Ureter (tissue), 1 donor: ENCODE measurements around the gene ERC1. TPM values are rescaled to one million over a fixed set of nuclear protein-coding genes. Genes with fewer than 3 reads are reported as not detected.
"Not testable (repeated sequence)": the region's sequence is repeated elsewhere in the genome, so short reads cannot be mapped to it uniquely, and the experiment has no call there.

Experiments used
- DNase-seq: peaks from one replicate; pipeline ENCODE4 v3.0.0-alpha.2; 2020; ENCODE audit warnings: low spot score
- total RNA-seq: library from RNA; stranded (reverse); gene quantifications from one replicate; pipeline ENCODE4 v1.2.4, GENCODE V29; 2023
- donor health status: DM: yes; HTN: yes; CAD: no.

Gene ERC1
- total RNA-seq, 1 donor from 2014 or later = 99.2 TPM

DNA sequence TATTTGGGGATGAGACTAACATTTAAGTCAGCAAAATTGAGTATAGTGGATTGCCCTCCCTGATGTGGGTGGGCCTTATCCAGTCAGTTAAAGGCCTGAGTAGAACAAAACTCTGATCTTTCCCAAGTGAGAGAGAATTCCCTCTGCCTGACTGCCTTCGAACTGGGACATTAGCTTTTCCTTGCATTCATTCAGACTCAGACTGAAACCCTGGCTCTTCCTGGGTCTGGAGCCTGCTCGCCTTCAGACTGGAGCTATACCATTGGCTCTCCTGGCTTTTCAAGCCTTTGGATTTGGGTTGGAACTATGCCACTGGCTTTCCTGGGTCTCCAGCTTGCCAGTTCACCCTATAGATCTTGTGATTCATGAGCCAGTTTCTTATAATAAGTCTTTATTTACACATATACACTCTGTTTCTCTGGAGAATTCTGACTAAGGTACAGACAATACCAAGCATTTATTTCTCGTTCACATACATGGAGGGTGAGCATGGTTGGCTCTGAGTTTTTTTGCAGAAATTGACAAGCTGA is 296.5 kb downstream of the ERC1 start:
- DNase-seq = no peak

DNA sequence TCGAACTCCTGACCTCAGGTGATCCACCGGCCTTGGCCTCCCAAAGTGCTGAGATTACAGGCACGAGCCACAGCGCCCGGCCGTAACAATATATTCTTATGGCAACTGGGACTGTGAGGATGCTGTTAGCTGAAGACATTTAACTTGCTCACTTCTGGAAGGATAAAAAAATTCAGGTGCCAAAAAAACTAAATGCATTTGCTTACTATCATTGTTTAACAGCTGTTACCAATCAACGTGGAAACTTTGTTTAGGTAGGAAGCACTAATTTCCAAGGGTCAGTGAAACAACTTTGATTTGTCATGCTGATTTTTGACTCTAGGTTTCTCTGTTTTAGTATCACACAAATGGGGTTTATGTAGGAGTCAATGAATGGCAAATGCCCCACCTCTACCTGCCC is 297.3 kb downstream of the ERC1 start:
- DNase-seq = no peak

DNA sequence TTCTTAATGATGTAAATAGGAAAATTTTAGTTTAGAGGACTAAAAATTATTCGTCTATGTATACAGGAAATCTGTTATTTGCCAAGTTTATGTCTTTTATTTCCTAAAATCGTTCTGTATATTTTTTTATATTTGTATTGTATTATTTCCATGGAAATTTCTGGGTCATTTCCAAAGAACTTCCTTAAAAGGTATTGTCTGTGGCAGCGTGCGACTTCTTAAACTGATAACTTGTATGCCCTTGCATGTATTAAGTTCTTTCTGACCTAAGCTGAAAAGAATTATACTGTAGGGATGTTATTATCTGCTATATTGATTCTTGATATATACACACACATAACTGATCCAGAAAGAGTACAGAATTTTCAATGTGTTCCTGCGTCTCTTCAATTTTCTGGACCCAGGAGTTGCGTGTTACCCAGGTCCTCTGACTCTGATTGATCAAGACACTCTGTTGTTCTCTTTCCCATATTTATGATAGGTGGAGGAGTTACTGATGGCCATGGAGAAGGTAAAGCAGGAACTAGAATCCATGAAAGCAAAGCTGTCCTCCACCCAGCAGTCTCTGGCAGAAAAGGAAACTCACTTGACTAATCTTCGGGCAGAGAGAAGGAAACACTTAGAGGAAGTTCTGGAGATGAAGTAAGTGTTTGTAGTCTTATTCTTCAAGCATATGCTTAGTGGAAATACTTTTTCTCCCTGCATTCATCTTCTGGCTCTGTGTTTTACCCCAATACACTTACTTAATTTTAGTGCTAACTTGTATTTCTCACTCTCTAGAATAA is 298.5 kb downstream of the ERC1 start:
- no peak for DNase-seq

DNA sequence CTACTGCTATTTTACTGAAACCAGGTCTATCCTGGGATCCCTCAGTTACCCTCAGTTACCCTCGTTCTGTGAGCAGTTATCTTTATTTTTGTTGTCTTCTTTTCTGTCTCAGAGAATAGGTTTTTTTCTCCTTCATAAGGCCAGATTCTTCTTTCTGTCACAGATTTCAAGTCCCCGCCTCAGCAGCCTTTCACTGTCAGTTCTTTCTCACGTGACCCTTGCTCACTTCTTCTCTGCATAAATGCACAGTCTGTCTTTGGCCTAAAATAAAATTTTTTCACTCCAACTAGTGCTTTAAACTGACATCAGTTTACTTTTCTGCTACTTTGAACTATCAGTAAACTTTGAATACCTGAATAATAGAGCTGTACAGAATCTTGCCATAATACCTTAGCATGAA is 299.7 kb downstream of the ERC1 start:
- no peak for DNase-seq

DNA sequence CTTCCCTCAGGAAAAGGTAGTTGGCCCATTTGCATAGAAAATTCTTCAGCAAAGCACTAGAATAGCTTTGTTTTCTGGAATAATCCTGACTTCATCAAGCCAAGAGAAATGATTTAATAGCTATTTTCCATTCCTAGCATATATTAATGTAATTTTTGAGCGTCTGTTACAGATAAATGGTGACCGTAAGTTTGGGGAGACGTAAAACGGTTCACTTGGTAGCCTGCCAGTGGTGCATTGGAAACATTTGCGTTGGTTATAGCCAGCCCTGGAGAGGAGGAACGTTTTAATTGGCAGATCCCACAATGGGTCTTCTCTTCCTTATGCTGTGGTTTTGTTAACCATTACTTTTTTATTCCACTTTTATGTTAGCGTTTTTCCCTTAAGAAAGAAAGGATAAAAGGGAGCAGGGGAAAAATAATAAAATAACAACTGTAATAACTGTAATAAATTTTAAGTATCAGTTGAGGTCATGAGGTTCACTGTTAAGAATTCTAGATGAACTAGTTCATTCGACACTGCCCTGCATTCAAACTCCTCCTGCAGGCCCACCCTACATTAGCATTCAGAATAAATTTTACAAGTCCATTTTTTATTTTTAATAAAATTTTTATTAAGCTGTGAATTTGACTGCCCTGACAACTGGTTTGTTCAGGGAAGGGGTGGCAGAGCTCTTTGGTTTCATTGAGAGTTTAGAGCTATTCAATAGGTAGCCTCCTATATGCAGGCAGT is 300.7 kb downstream of the ERC1 start:
- DNase-seq = no peak

DNA sequence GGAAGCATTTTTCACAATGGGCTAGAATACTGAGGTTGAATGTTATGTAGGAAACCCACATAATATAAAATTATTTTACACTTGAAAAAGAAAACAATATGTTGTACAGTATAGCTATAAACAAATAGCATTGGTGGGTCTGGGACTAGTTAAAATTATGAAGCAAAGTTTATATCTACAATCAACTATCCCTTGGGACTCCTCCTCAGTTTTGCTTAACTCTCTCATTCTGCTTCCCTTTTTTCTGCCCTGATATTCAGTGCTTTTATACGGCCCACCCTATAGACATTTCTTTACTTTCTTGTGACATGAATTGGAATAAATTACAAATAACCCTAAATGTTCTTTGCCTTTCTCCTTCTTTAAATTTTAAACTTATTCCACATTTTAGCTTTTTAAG is 302.9 kb downstream of the ERC1 start:
- no peak for DNase-seq

DNA sequence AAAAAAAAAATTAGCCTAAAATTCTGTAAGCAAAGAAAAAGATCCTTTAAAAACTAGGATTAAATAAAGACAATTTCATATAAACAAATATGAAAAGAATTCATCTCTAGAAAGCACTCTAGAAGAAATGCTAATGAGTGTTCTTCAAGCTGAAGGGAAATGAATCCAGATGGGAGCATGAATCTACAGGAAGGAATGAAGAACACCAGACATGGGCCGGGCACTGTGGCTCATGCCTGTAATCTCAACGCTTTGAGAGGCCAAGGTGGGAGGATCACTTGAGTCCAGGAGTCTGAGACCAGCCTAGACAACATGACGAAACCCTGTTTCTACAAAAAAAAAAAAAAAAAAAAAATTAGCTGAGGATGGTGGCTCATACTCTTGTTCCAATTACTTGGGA is 306.2 kb downstream of the ERC1 start:
- no peak for DNase-seq

DNA sequence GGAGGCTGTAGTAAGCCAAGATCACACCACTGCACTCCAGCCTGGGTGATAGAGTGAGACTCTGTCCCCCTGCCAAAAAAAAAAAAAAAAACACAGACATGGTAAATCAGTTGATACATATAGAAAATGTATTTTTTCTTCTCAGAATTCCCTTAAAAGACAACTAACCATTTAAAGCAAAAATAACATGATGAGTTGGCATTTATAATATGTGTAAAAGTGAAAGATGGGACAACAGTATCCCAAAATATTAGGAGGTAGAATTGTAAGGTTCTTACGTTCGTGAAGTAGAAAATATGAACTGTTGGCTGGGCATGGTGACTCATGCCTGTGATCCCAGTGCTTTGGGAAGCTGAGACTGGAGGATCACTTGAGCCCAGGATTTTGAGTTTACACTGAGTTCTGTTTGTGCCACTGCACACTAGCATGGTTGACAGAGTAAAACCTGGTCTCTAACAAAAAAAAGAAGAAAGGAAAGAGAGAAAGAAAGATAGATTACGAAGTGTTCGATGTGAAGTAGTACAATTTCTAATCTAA is 306.7 kb downstream of the ERC1 start:
- no peak for DNase-seq

DNA sequence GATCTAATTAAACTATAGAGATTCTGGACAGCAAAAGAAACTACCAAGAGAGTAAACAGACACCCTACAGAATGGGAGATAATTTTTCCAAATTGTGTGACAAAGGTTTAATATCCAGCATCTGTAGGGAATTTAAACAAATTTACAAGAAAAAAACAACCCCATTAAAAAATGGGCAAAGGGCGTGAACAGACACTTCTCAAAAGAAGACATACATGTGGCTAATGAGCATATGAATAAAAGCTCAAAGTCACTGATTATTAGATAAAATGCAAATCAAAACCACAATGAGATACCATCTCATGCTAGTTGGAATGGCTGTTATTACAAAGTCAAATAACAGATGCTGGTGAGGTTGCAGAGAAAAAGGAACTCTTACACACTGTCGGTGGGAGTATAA is 309.4 kb downstream of the ERC1 start:
- no peak for DNase-seq

DNA sequence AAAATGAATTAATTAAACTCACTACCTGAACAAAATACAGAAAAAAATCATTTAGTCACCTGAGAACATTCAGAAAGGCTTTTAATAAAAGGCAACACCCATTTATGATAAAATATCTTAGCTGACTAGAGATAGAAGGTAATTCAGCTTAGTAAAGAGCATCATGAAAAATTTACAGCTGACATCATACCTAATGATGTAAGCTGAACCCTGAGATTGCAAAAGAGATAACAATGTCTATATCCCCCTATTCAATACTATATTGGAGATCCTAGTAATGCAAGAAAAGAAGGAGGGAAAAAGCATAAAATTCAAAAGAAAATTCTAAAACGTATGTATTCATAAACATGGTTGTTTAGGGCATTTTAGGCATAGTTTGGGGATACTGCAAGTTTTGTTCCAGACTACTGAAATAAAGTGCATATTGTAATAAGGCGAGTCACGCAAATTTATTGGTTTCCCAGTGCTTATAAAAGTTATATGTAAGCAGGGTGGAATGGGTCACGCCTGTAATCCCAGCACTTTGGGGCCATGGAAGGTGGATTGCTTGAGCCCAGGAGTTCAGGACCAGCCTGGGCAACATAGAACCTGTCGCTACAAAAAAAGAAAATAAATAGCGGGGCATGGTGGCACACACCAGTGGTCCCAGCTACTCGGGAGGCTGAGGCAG is 311.3 kb downstream of the ERC1 start:
- DNase-seq = no peak

DNA sequence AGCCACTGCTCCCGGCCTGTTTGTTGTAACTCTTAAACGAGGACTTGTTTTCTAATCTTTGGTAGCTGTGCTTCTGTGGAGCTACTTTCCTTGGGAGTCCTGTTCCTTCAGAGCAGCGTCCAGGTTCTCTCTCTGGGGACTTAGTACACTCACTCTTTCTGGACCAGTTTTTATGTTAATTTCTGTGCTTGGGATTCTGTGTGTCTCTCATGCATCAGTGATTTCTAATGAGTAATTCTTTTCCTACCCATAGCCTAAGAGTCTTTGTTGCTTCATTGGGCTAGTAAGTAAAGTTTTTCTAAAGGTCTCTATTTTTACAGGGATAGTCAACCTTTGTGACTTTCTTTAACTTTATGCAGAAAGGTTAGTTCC is 314.0 kb downstream of the ERC1 start:
- no peak for DNase-seq

DNA sequence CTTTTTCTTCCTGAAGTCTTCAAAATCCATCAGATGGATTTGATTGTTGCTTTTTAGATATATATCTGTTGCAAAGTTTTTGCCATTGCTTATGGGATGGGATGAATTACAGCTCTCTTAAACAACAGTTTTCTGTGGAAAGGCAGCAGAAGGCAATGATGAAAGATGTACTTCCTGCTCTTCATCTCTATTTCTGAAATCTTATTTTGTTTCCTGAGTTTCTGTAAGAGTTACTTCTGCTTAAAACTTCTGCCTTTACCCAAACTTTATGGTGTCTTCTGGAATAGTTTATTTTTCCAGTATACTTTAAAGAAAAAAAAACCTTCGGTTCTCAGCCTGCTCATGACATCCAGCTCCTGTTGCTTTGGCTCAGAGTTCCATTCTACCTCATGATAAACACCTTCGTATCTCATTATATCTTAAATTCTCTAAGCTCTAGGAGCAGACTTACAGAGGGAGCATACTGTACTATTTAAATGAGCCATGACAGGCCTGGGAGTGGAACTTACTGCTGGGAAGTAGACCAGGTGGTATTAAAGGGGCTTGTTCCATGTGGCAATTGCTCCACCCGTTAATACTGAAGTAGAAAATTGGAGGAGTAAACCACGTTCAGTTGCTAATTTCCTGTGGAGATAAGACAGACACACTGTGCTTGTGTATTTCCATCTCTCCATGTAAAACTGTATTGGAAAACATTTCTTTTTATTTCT is 314.9 kb downstream of the ERC1 start:
- no peak for DNase-seq

DNA sequence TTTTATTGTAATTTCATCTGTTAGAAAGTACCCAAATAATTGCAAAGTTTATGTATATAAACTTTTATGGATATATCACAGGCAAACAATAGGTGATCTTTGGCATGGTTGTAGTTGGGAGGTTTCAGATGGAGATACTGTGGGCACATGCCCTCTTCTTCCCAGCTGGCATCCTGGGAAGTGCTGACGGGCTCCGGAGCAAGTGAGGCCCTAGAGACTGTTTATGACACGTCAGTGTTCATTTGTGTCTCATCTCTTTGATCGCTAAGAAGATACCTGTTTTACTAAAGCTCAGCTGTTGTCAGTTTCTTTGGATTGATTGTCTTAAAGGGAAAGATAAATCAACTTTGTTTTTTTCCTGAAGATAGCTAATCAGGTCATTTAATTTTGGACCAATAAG is 315.8 kb downstream of the ERC1 start:
- no peak for DNase-seq

DNA sequence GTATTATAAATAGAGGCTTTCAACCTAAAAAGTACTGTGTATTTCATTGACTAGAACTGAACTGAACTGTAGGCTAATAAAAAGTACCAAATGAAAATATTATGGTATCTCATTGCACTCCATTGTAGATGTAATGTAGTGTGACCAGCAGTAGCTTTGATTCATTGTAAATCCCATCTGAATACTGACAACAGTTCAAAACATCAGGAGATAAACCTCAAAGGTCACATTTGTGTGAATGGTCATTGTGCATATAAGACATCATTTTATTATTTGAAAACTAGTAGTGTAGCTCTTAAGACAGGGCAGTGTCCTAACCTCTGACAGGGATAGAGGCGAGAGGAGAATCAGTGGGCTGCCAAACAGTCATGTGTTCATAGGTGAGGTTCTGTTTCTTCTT is 316.8 kb downstream of the ERC1 start:
- no peak for DNase-seq

DNA sequence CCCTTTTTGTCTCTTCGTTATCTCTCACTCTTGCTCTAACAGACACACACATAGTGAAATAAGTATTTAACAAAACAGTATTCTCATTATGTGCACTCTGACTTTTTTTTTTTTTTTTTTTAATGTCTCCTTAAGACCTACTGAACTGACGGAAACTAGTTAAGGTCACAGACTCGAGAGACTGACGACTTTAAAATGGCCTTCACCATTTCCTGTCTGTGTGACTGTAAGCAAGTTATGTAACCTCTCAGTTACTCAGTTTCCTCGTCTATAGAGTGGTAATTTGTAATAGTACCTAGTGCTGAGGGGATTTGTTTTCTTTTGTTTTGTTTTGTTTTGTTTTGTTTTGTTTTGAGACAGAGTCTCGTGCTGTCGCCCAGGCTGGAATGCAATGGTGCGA is 318.6 kb downstream of the ERC1 start:
- DNase-seq = no peak

DNA sequence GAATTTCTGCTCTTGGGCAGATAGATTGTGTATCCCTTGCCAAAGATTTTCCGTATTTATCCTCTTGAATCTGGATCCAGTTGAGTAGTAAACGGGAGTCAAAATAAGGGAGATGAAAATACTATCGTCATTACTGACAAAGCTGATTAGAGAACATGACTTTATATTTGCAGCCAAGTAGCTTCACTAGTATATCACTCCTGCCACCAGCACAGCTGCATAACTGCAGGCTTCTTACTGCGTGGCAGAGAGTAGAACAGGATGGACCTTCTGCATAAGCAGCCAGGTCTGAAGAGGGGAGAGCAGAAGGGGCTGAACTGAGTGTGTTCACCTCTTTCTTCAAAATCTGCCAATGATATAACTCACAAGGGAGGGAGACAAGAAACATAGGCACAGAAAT is 319.6 kb downstream of the ERC1 start:
- no peak for DNase-seq

DNA sequence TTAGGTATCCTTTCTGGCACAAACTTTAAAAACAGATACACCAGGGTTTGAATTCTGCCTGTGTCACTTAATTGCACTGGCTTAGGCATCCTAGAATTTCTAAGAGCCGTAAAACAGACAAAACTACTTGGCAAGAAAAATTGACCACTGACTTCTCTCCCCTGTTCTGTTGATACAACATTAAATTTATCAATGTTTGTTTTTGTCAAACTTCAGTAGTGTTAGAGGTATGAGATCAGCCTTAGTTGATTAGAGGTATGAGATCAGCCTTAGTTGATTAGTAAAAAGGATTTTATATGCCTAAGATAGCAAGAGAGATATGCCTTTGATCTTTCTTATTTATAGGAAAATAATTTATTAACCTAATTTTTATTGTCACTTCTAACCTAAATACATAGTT is 320.1 kb downstream of the ERC1 start:
- DNase-seq = no peak

DNA sequence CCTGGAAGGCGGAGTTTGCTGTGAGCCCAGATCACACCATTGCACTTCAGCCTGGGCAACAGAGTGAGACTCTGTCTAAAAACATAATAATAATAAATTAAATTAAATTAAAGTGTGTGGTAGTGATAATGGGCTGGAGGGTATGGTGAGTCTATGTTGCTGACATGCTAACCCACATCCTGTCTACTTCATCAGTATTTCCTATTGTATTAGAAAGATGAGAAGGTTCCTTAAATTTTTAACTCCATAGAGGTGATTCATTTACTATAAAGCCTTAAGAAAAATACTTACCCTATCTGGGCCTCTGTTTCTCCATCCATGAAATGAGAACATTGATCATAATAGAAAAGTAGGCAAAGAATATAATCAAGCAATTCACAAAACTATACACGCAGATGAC is 322.9 kb downstream of the ERC1 start:
- DNase-seq = no peak

DNA sequence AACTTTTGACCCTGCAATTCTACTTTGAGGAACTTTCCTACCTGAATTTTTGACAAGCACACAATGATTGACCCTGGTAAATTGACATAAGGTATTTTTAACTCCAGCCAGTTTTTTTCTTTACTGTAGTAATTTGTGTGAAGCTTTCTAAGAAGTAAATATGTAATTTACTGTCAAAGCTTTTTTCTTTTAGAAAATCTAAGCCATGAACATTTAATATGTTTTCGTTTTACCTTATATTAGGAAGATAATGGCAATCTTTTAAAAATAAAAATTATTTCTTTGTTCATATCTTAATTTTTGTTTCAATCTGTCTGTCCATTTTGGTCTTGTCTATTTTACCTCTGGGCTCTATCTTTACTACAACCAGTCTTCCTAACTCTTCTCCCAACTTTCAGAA is 323.5 kb downstream of the ERC1 start:
- no peak for DNase-seq

DNA sequence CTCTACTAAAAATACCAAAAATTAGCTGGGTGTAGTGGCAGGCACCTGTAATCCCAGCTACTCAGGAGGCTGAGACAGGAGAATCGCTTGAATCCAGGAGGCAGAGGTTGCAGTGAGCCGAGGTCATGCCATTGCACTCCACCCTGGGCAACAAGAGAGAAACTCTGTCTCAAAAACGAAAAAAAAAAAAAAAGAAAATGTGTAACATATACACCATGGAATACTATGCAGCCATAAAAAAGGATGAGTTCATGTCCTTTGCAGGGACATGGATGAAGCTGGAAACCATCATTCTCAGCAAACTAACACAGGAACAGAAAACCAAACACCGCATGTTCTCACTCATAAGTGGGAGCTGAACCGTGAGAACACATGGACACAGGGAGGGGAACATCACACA is 326.0 kb downstream of the ERC1 start:
- not testable (repeated sequence) for DNase-seq

DNA sequence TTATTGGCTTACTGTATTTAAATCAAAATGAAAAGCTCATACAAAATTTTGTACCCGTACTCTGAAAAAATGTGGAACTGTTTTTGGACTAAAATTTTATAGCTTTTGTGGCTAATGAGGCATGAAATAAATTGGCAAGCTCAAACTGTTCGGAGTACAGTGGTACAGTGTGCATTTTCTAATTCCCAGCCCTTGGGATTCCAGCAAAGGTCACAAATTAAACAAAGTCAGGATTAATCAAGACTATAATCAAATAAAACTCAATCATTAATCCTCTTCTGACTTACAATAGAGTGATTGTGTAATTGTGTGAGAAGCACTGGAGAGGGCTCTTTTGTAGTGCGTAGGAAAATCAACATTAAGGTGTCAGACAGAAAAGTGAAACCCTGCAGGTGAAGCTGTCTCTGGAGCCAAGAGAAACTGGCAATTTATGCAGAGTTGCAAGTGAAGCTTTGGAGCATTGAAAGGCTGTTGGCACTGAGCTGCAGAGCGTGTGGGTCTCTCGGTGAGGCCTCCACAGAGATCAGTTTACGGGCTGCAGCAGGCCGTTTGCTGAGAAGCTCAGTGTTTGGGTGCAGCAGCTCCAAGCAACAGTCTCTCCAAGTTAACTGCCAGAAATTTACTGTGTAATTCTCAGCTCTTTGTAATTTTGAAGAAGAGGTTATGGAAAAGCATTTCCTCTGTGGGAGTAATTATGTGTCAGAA is 327.5 kb downstream of the ERC1 start:
- no peak for DNase-seq
